MM.1S (cell line): ENCODE measurements around the gene ARL6IP5.

Experiments
- DNase-seq: peaks from one replicate; pipeline ENCODE4 v3.0.0-alpha.2; 2015
- H2AFZ ChIP-seq: fragments of 300-600 bp; sonication (generic); 2 replicates; pipeline ENCODE4 v1.6.0; 2016; ENCODE audit warnings: antibody characterized with exemption, low read length
- H3F3A ChIP-seq: fragments of 300-600 bp; sonication (generic); 2 replicates; pipeline ENCODE4 v1.6.1; 2016; ENCODE audit warnings: mild to moderate bottlenecking, antibody characterized with exemption, low read length, moderate library complexity, mixed read lengths; ENCODE audit not compliant: insufficient read depth
- H3K27ac ChIP-seq: fragments of 300-600 bp; sonication (generic); 2 replicates; pipeline ENCODE4 v1.5.1; 2016; ENCODE audit warnings: mild to moderate bottlenecking, low read length
- H3K27me3 ChIP-seq: fragments of 300-600 bp; sonication (generic); replicated peaks from 2 replicates; pipeline ENCODE4 v1.6.0; 2016; ENCODE audit warnings: low read length; ENCODE audit not compliant: insufficient read depth
- H3K36me3 ChIP-seq: fragments of 300-600 bp; sonication (generic); replicated peaks from 2 replicates; pipeline ENCODE4 v1.6.1; 2016; ENCODE audit warnings: mild to moderate bottlenecking, low read length, mixed read lengths; ENCODE audit not compliant: insufficient read depth
- H3K4me1 ChIP-seq: fragments of 300-600 bp; sonication (generic); 2 replicates; pipeline ENCODE4 v1.6.1; 2016; ENCODE audit warnings: low read length, mixed read lengths
- H3K4me2 ChIP-seq: fragments of 300-600 bp; sonication (generic); 2 replicates; pipeline ENCODE4 v1.6.0; 2016; ENCODE audit warnings: low read depth, low read length
- H3K4me3 ChIP-seq: fragments of 300-600 bp; sonication (generic); 2 replicates; pipeline ENCODE4 v1.5.1; 2016; ENCODE audit warnings: low read length, mixed read lengths
- H3K79me2 ChIP-seq: fragments of 300-600 bp; sonication (generic); 2 replicates; pipeline ENCODE4 v1.6.1; 2016; ENCODE audit warnings: mixed run types, low read length, mixed read lengths
- H3K9ac ChIP-seq: fragments of 300-600 bp; sonication (generic); 2 replicates; pipeline ENCODE4 v1.6.1; 2016; ENCODE audit warnings: low read length, mixed read lengths
- H3K9me2 ChIP-seq: fragments of 300-600 bp; sonication (generic); replicated peaks from 2 replicates; pipeline ENCODE4 v1.6.1; 2016; ENCODE audit warnings: mild to moderate bottlenecking, low read length, mixed read lengths; ENCODE audit not compliant: insufficient read depth
- H3K9me3 ChIP-seq: fragments of 300-600 bp; sonication (generic); replicated peaks from 2 replicates; pipeline ENCODE4 v1.6.1; 2016; ENCODE audit warnings: mild to moderate bottlenecking, low read length, mixed read lengths; ENCODE audit not compliant: insufficient read depth
- H4K20me1 ChIP-seq: fragments of 300-600 bp; sonication (generic); 2 replicates; pipeline ENCODE4 v1.6.1; 2016; ENCODE audit warnings: mild to moderate bottlenecking, low read length, moderate library complexity, mixed read lengths; ENCODE audit not compliant: insufficient read depth
- EZH2 ChIP-seq: fragments of 300-600 bp; sonication (generic); optimal IDR thresholded peaks from 2 replicates; pipeline ENCODE3; 2017; ENCODE audit warnings: low read depth, mild to moderate bottlenecking, antibody characterized with exemption, low read length, mixed read lengths
- EZH2phosphoT487 ChIP-seq: fragments of 300-600 bp; sonication (generic); IDR thresholded peaks from 2 replicates; pipeline ENCODE4 v1.6.1; 2018; ENCODE audit warnings: antibody characterized with exemption, low read length
- TF ChIP-seq, protein P1 (sequence below): fragments of 300-600 bp; sonication (generic); IDR thresholded peaks from 2 replicates; pipeline ENCODE4 v1.5.1; 2016; ENCODE audit warnings: antibody characterized with exemption, low read length, mixed read lengths

Gene ARL6IP5

DNA sequence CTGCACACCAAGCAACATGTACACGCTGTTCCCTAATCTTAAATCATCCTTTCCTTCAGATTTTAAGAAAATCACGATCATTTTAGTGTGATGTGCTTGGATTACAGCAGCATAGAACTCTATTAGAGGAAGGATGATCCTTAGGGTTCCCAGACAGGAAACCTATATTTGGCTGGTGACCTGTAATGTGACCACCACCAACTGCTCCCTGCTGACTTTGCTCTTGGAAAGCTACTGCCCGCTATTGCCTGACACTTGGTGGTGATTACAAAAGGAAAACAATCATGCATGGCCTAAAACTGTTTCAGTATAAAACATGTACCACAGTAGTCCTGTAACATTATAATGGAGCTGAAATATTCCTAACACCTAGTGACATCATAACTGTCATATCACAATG is 64.8 kb downstream of the ARL6IP5 start:
- no peaks in the 10 kb centered on the region for H3K27me3 ChIP-seq
- H3F3A ChIP-seq, result no peaks in the 10 kb centered on the region
- H3K27ac ChIP-seq, result no peak overlapping the region
- no peak overlapping the region for H3K4me2 ChIP-seq
- no peaks in the 10 kb centered on the region for H3K9me2 ChIP-seq
- no peaks in the 10 kb centered on the region for H3K9me3 ChIP-seq
- no peaks in the 10 kb centered on the region for H4K20me1 ChIP-seq
- no peak overlapping the region for H3K4me3 ChIP-seq
- no peaks in the 10 kb centered on the region for H3K79me2 ChIP-seq
- no peak overlapping the region for H2AFZ ChIP-seq
- DNase-seq, result no peak
- no peaks in the 10 kb centered on the region for H3K36me3 ChIP-seq
- H3K9ac ChIP-seq, result no peak overlapping the region
- TF ChIP-seq EZH2, result no peak
- TF ChIP-seq EZH2phosphoT487, result no peak
- TF ChIP-seq, protein P1, sequence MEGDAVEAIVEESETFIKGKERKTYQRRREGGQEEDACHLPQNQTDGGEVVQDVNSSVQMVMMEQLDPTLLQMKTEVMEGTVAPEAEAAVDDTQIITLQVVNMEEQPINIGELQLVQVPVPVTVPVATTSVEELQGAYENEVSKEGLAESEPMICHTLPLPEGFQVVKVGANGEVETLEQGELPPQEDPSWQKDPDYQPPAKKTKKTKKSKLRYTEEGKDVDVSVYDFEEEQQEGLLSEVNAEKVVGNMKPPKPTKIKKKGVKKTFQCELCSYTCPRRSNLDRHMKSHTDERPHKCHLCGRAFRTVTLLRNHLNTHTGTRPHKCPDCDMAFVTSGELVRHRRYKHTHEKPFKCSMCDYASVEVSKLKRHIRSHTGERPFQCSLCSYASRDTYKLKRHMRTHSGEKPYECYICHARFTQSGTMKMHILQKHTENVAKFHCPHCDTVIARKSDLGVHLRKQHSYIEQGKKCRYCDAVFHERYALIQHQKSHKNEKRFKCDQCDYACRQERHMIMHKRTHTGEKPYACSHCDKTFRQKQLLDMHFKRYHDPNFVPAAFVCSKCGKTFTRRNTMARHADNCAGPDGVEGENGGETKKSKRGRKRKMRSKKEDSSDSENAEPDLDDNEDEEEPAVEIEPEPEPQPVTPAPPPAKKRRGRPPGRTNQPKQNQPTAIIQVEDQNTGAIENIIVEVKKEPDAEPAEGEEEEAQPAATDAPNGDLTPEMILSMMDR, result no peak
- no peaks in the 10 kb centered on the region for H3K4me1 ChIP-seq
